Parathyroid adenoma (tissue), 2 donors: ENCODE results near the gene TMEM176B.

ENCODE experiments used
- H2AFZ ChIP-seq: fragments of 300-600 bp; sonication (generic); one replicate; pipeline ENCODE4 v1.7.0; 2017; ENCODE audit warnings: antibody characterized with exemption, mild to moderate bottlenecking
- H3K27ac ChIP-seq: fragments of 300-600 bp; sonication (generic); one replicate; pipeline ENCODE4 v1.7.0; 2017
- H3K27me3 ChIP-seq: fragments of 300-600 bp; sonication (generic); one replicate; pipeline ENCODE4 v1.7.0; 2017; ENCODE audit warnings: low read length; ENCODE audit not compliant: control insufficient read depth, insufficient read depth
- H3K36me3 ChIP-seq: fragments of 300-600 bp; sonication (generic); one replicate; pipeline ENCODE4 v1.7.0; 2017; ENCODE audit warnings: low read length; ENCODE audit not compliant: control insufficient read depth, insufficient read depth
- H3K4me1 ChIP-seq: fragments of 300-600 bp; sonication (generic); one replicate; pipeline ENCODE4 v1.7.0; 2017; ENCODE audit warnings: control low read depth
- H3K4me2 ChIP-seq: fragments of 300-600 bp; sonication (generic); one replicate; pipeline ENCODE4 v1.7.0; 2017; ENCODE audit warnings: low read length
- H3K4me3 ChIP-seq: fragments of 300-600 bp; sonication (generic); one replicate; pipeline ENCODE4 v1.7.0; 2017; ENCODE audit warnings: low read depth, low read length
- H3K79me2 ChIP-seq: fragments of 300-600 bp; sonication (generic); one replicate; pipeline ENCODE4 v1.7.0; 2017; ENCODE audit warnings: control low read depth
- H3K9ac ChIP-seq: fragments of 300-600 bp; sonication (generic); one replicate; pipeline ENCODE4 v1.7.0; 2017; ENCODE audit warnings: mild to moderate bottlenecking
- H3K9me3 ChIP-seq: fragments of 300-600 bp; sonication (generic); one replicate; pipeline ENCODE4 v1.7.0; 2017; ENCODE audit warnings: low read length; ENCODE audit not compliant: control insufficient read depth
- CTCF ChIP-seq: fragments of 300-600 bp; sonication (generic); IDR thresholded peaks from one replicate; pipeline ENCODE4 v1.7.0; 2017; ENCODE audit warnings: antibody characterized with exemption, mild to moderate bottlenecking
- donor health status: primary hyperparathyroidism.

TMEM176B gene

GRCh38 chr7:150751702-150752101, 48.5 kb downstream of the TMEM176B start:
- Histone ChIP-seq H3K9me3 (no peaks in the 10 kb centered on the region), H3K36me3 (no peaks in the 10 kb centered on the region), H3K27me3 (no peaks in the 10 kb centered on the region), H2AFZ (no peak overlapping the region), H3K27ac (no peak overlapping the region), H3K4me2 (no peak overlapping the region), H3K4me1 (no peaks in the 10 kb centered on the region), H3K9ac (no peak overlapping the region), H3K4me3 (no peak overlapping the region), H3K79me2 (no peaks in the 10 kb centered on the region)
- no peak for TF ChIP-seq CTCF

- no peak overlapping the region for H3K9ac ChIP-seq
- H2AFZ ChIP-seq: no peak overlapping the region
- H3K4me2 ChIP-seq: no peak overlapping the region
- no peak for TF ChIP-seq CTCF
- H3K9me3 ChIP-seq: no peaks in the 10 kb centered on the region
- no peaks in the 10 kb centered on the region for H3K36me3 ChIP-seq
- no peaks in the 10 kb centered on the region for H3K27me3 ChIP-seq
- no peak overlapping the region for H3K4me3 ChIP-seq
- H3K79me2 ChIP-seq: no peaks in the 10 kb centered on the region
- H3K27ac ChIP-seq: no peak overlapping the region
- no peaks in the 10 kb centered on the region for H3K4me1 ChIP-seq
These were observed 51.8 kb downstream of the TMEM176B start for GRCh38 chr7:150748376-150748775.

- no peak for TF ChIP-seq CTCF
- Histone ChIP-seq H3K27ac (no peak overlapping the region), H3K79me2 (no peaks in the 10 kb centered on the region), H3K9ac (no peak overlapping the region), H3K4me1 (no peaks in the 10 kb centered on the region), H3K4me2 (no peak overlapping the region), H3K36me3 (no peaks in the 10 kb centered on the region), H3K27me3 (no peaks in the 10 kb centered on the region), H3K9me3 (no peaks in the 10 kb centered on the region), H2AFZ (no peak overlapping the region), H3K4me3 (no peak overlapping the region)
These were observed 53.2 kb downstream of the TMEM176B start for GRCh38 chr7:150746921-150747320.

- Histone ChIP-seq H3K79me2 (no peaks in the 10 kb centered on the region), H3K4me3 (no peak overlapping the region), H3K4me2 (no peak overlapping the region), H3K9ac (no peak overlapping the region), H3K9me3 (no peaks in the 10 kb centered on the region), H3K4me1 (no peaks in the 10 kb centered on the region), H2AFZ (no peak overlapping the region), H3K27ac (no peak overlapping the region), H3K36me3 (no peaks in the 10 kb centered on the region), H3K27me3 (no peaks in the 10 kb centered on the region)
- TF ChIP-seq CTCF: no peak
These were observed 54.3 kb downstream of the TMEM176B start for GRCh38 chr7:150745876-150746275.

GRCh38 chr7:150745086-150745485, 55.1 kb downstream of the TMEM176B start:
- TF ChIP-seq CTCF: no peak
- H3K4me1 ChIP-seq: no peaks in the 10 kb centered on the region
- H3K27me3 ChIP-seq: no peaks in the 10 kb centered on the region
- no peak overlapping the region for H3K27ac ChIP-seq
- no peaks in the 10 kb centered on the region for H3K79me2 ChIP-seq
- no peak overlapping the region for H3K9ac ChIP-seq
- no peak overlapping the region for H3K4me2 ChIP-seq
- no peak overlapping the region for H2AFZ ChIP-seq
- no peaks in the 10 kb centered on the region for H3K36me3 ChIP-seq
- no peak overlapping the region for H3K4me3 ChIP-seq
- H3K9me3 ChIP-seq: no peaks in the 10 kb centered on the region
